ENCODE data around the gene ACVRL1.

The ACVRL1 gene

GRCh38 chr12:51942501-51943000, 35.2 kb downstream of the ACVRL1 start:
- DNase-seq (ENCODE audit: low read depth), result no peak

GRCh38 chr12:51943346-51943745, 36.0 kb downstream of the ACVRL1 start:
- no peak for DNase-seq (ENCODE audit: low read depth)

- no peak for DNase-seq (ENCODE audit: low read depth)
Observed at GRCh38 chr12:51944608-51945233, 37.4 kb downstream of the ACVRL1 start.

GRCh38 chr12:51947246-51947996, 40.1 kb downstream of the ACVRL1 start:
- no peak for DNase-seq (ENCODE audit: low read depth)

GRCh38 chr12:51948066-51948465, 40.8 kb downstream of the ACVRL1 start:
- no peak for DNase-seq (ENCODE audit: low read depth)

- DNase-seq (ENCODE audit: low read depth), result no peak
Observed at GRCh38 chr12:51949342-51950030, 42.2 kb downstream of the ACVRL1 start.

GRCh38 chr12:51950682-51951198, 43.4 kb downstream of the ACVRL1 start:
- DNase-seq (ENCODE audit: low read depth), result no peak

GRCh38 chr12:51951199-51951842, 44.0 kb downstream of the ACVRL1 start, which contains the start of gene ACVR1B:
ACVR1B (plus strand) TSS chr12:51951699; CDS start chr12:51951744, 45 bp downstream.
- peak; percentile 80 for DNase-seq (ENCODE audit: low read depth)

GRCh38 chr12:51951843-51952722, 44.8 kb downstream of the ACVRL1 start:
- DNase-seq (ENCODE audit: low read depth), result no peak

GRCh38 chr12:51953089-51953488, 45.8 kb downstream of the ACVRL1 start:
- no peak for DNase-seq (ENCODE audit: low read depth)

- no peak for DNase-seq (ENCODE audit: low read depth)
Observed at GRCh38 chr12:51953864-51954263, 46.6 kb downstream of the ACVRL1 start.

- DNase-seq (ENCODE audit: low read depth), result no peak
Observed at GRCh38 chr12:51954561-51955361, 47.5 kb downstream of the ACVRL1 start.

GRCh38 chr12:51955702-51956101, 48.4 kb downstream of the ACVRL1 start:
- no peak for DNase-seq (ENCODE audit: low read depth)

- DNase-seq (ENCODE audit: low read depth), result no peak
Observed at GRCh38 chr12:51958542-51958941, 51.2 kb downstream of the ACVRL1 start.

GRCh38 chr12:51959211-51959610, 51.9 kb downstream of the ACVRL1 start:
- DNase-seq (ENCODE audit: low read depth), result no peak

GRCh38 chr12:51959921-51960320, 52.6 kb downstream of the ACVRL1 start:
- DNase-seq (ENCODE audit: low read depth), result no peak

GRCh38 chr12:51960488-51960887, 53.2 kb downstream of the ACVRL1 start:
- no peak for DNase-seq (ENCODE audit: low read depth)

GRCh38 chr12:51960890-51961289, 53.6 kb downstream of the ACVRL1 start:
- no peak for DNase-seq (ENCODE audit: low read depth)

GRCh38 chr12:51961834-51962233, 54.5 kb downstream of the ACVRL1 start:
- no peak for DNase-seq (ENCODE audit: low read depth)

GRCh38 chr12:51962737-51963136, 55.4 kb downstream of the ACVRL1 start:
- no peak for DNase-seq (ENCODE audit: low read depth)
